HEK293T (cell line): ENCODE measurements around the gene SDR42E2.

Experiments
- CTCF ChIA-PET: fragments of 350-600 bp; formaldehyde crosslinking; extraction: SDS; loops from one replicate; lab custom pipeline; 2021; ENCODE audit warnings: antibody characterized with exemption, inconsistent platforms; lab: Yijun Ruan, JAX
- POLR2A ChIA-PET: fragments of 350-600 bp; formaldehyde crosslinking; extraction: SDS; loops from one replicate; lab custom pipeline; 2020; ENCODE audit warnings: antibody characterized with exemption, inconsistent platforms; lab: Yijun Ruan, JAX
- DNase-seq: peaks from one replicate; pipeline ENCODE4 v3.0.0; 2012; ENCODE audit warnings: mixed read lengths; ENCODE audit errors: extremely low spot score
- ARNT ChIP-seq: fragments of 450-650 bp; IDR thresholded peaks from 2 replicates; pipeline ENCODE4 v1.6.1; 2017; ENCODE audit warnings: mild to moderate bottlenecking
- BHLHE40 ChIP-seq: fragments of 450-650 bp; IDR thresholded peaks from 2 replicates; pipeline ENCODE4 v1.6.1; 2016; ENCODE audit warnings: mild to moderate bottlenecking, moderate library complexity, borderline replicate concordance
- CTBP1 ChIP-seq: fragments of 450-650 bp; IDR thresholded peaks from 2 replicates; pipeline ENCODE4 v1.6.1; 2016; ENCODE audit warnings: borderline replicate concordance
- ELF4 ChIP-seq: fragments of 450-650 bp; IDR thresholded peaks from 2 replicates; pipeline ENCODE4 v1.6.1; 2017; ENCODE audit warnings: antibody characterized with exemption
- FOXA1 ChIP-seq: fragments of 450-650 bp; IDR thresholded peaks from 2 replicates; pipeline ENCODE4 v1.6.1; 2016; ENCODE audit warnings: mild to moderate bottlenecking
- FOXK2 ChIP-seq: fragments of 450-650 bp; IDR thresholded peaks from 2 replicates; pipeline ENCODE4 v1.6.1; 2016; ENCODE audit warnings: mild to moderate bottlenecking
- FOXM1 ChIP-seq: fragments of 450-650 bp; IDR thresholded peaks from 2 replicates; pipeline ENCODE4 v1.6.1; 2017; ENCODE audit warnings: mild to moderate bottlenecking, borderline replicate concordance
- HDGF ChIP-seq: fragments of 450-650 bp; IDR thresholded peaks from 2 replicates; pipeline ENCODE4 v1.6.1; 2017; ENCODE audit warnings: antibody characterized with exemption, borderline replicate concordance
- L3MBTL2 ChIP-seq: fragments of 450-650 bp; conservative IDR thresholded peaks from 2 replicates; pipeline ENCODE4 v1.6.1; 2016; ENCODE audit warnings: mild to moderate bottlenecking
- LEF1 ChIP-seq: fragments of 450-650 bp; IDR thresholded peaks from 2 replicates; pipeline ENCODE4 v1.6.1; 2017; ENCODE audit warnings: mild to moderate bottlenecking, borderline replicate concordance
- NFRKB ChIP-seq: fragments of 450-650 bp; IDR thresholded peaks from 2 replicates; pipeline ENCODE4 v1.6.1; 2016; ENCODE audit warnings: mild to moderate bottlenecking, moderate library complexity
- PKNOX1 ChIP-seq: fragments of 450-650 bp; IDR thresholded peaks from 2 replicates; pipeline ENCODE4 v1.6.1; 2016
- SP1 ChIP-seq: fragments of 450-650 bp; IDR thresholded peaks from 2 replicates; pipeline ENCODE4 v1.6.1; 2017
- SUZ12 ChIP-seq: fragments of 450-650 bp; IDR thresholded peaks from 2 replicates; pipeline ENCODE4 v1.6.1; 2016; ENCODE audit warnings: mild to moderate bottlenecking
- TARDBP ChIP-seq: fragments of 450-650 bp; IDR thresholded peaks from 2 replicates; pipeline ENCODE4 v1.6.1; 2016
- ZNF384 ChIP-seq: fragments of 450-650 bp; IDR thresholded peaks from 2 replicates; pipeline ENCODE4 v1.6.1; 2016

The SDR42E2 gene

GRCh38 chr16:22225060-22225459 lies 62.8 kb downstream of the SDR42E2 start:
- TF ChIP-seq NFRKB (no peak), FOXA1 (no peak), ARNT (no peak), PKNOX1 (no peak), FOXK2 (no peak), LEF1 (no peak), CTBP1 (no peak), L3MBTL2 (no peak), HDGF (no peak), FOXM1 (no peak), SP1 (no peak), ZNF384 (no peak), BHLHE40 (no peak), TARDBP (no peak), SUZ12 (no peak), ELF4 (no peak)
- ChIA-PET POLR2A (no interaction called here), CTCF (interaction anchor here (0.6 kb wide), 1 partner anchor 17 kb away, joined by 5 read pairs; no protein-coding TSS in a partner anchor)
- DNase-seq: no peak

- ChIA-PET POLR2A (no interaction called here), CTCF (interaction anchor here (0.6 kb wide), 1 partner anchor 12 kb away, joined by 6 read pairs; no protein-coding TSS in a partner anchor)
- DNase-seq: no peak
- TF ChIP-seq LEF1 (no peak), ZNF384 (no peak), CTBP1 (no peak), PKNOX1 (no peak), FOXM1 (no peak), HDGF (no peak), FOXA1 (no peak), L3MBTL2 (no peak), FOXK2 (no peak), ARNT (no peak), SUZ12 (no peak), NFRKB (no peak), BHLHE40 (no peak), ELF4 (no peak)
Measured at GRCh38 chr16:22229889-22230288, 67.6 kb downstream of the SDR42E2 start.

- POLR2A ChIA-PET: no interaction called here
- peak; percentile 52 for DNase-seq
- TF ChIP-seq FOXM1: no peak
- no peak for TF ChIP-seq L3MBTL2
- TF ChIP-seq BHLHE40: no peak
- no peak for TF ChIP-seq FOXK2
- peak; percentile 66 for TF ChIP-seq ZNF384
- no peak for TF ChIP-seq SP1
- 0 out of 2 replicates have a peak, but pooled peaks have one; percentile 45 for TF ChIP-seq CTBP1
- CTCF ChIA-PET: no interaction called here
Measured at GRCh38 chr16:22232277-22233036, 70.2 kb downstream of the SDR42E2 start.

GRCh38 chr16:22233037-22233372 lies 70.7 kb downstream of the SDR42E2 start:
- no peak for DNase-seq
- TF ChIP-seq CTBP1: no peak
- no peak for TF ChIP-seq FOXK2
- no peak for TF ChIP-seq BHLHE40
- no peak for TF ChIP-seq ELF4
- no peak for TF ChIP-seq SUZ12
- TF ChIP-seq L3MBTL2: no peak
- no peak for TF ChIP-seq PKNOX1
- TF ChIP-seq NFRKB: no peak
- POLR2A ChIA-PET: interaction anchor here (1.2 kb wide), 1 partner anchor 27 kb away, joined by 4 read pairs; the partner anchor contains the start of gene EEF2K
- CTCF ChIA-PET: no interaction called here

GRCh38 chr16:22235839-22236745 lies 73.8 kb downstream of the SDR42E2 start:
- TF ChIP-seq ZNF384: no peak
- TF ChIP-seq ARNT: no peak
- TF ChIP-seq PKNOX1: no peak
- no peak for TF ChIP-seq BHLHE40
- TF ChIP-seq SP1: no peak
- TF ChIP-seq HDGF: no peak
- POLR2A ChIA-PET: no interaction called here
- DNase-seq: no peak
- CTCF ChIA-PET: no interaction called here
